Skeletal muscle tissue (tissue), 4 donors: Measurements from ENCODE around the gene MBD4. TPM values are rescaled to one million over a fixed set of nuclear protein-coding genes. Genes with fewer than 3 reads are reported as not detected.
"Not testable (repeated sequence)": the region's sequence is repeated elsewhere in the genome, so short reads cannot be mapped to it uniquely, and the experiment has no call there.

Experiments
- H3K27ac ChIP-seq: one replicate; pipeline ENCODE4 v1.7.0; 2013; ENCODE audit warnings: mild to moderate bottlenecking, low read depth, low read length, inconsistent platforms
- H3K27me3 ChIP-seq, 3 donors: one replicate each; pipeline ENCODE4 v1.7.0; 2013; ENCODE audit warnings: low read length in 3 of 3; ENCODE audit not compliant: control insufficient read depth in 3 of 3, insufficient read depth in 3 of 3
- H3K36me3 ChIP-seq, 3 donors: one replicate each; pipeline ENCODE4 v1.7.0; 2013; ENCODE audit warnings: low read length in 3 of 3; ENCODE audit not compliant: control insufficient read depth in 3 of 3, insufficient read depth in 3 of 3
- H3K4me1 ChIP-seq, 3 donors: one replicate each; pipeline ENCODE4 v1.7.0; 2013; ENCODE audit warnings: low read length in 3 of 3, mild to moderate bottlenecking in 3 of 3; ENCODE audit not compliant: control insufficient read depth in 3 of 3, insufficient read depth in 3 of 3
- H3K4me3 ChIP-seq, 3 donors: one replicate each; pipeline ENCODE4 v1.7.0; 2013; ENCODE audit warnings: low read length in 3 of 3
- H3K9ac ChIP-seq, 3 donors: one replicate each; pipeline ENCODE4 v1.7.0; 2013; ENCODE audit warnings: low read length in 3 of 3, mild to moderate bottlenecking in 3 of 3, moderate library complexity in 2 of 3, low read depth in 1 of 3
- H3K9me3 ChIP-seq, 3 donors: one replicate each; pipeline ENCODE4 v1.7.0; 2013; ENCODE audit warnings: low read length in 3 of 3; ENCODE audit not compliant: control insufficient read depth in 3 of 3
- total RNA-seq: library from RNA; depleted of rRNA; stranded (reverse); fragments of >200 nt; gene quantifications from one replicate; pipeline ENCODE4 v1.2.3, GENCODE V29; 2014
- donor health status: Osteomylitis.

The MBD4 gene
- 7.8 TPM for total RNA-seq

DNA sequence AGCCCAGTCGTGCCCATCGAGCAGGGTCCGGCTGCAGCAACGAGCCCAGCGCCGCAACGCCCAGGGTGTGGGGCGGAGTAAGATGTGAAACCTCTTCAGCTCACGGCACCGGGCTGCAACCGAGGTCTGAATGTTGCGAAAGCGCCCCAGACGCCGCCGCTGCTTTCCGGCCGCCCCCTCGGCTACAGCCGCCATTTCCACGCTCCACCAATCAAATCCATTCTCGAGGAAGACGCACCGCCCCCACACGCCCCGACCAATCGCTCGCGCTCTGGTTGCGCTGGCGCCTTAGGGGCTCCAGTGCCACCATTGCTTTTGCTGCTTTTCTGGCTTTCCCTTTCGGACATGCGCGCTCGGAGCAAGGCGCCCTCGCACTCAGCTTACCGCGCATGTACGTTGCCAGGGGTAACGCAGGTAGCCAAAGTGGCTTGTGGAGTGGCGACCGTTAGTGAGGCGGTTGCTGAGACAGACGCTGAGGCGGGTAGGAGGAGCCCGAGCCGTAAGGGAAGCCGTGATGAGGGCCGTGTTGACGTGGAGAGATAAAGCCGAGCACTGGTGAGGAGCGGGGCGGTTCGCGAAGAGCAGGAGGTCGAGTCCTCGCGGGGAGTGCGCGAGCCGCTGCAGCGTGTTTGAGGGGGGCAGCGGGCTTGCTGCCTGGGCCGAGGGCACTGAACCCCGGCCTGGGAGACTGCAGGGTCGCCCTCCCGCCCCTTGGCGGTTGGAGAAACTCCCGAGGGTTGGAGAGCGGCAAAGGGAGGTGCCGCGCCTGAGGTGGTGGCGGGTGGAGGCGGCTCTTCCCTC lies at the start of gene MBD4, which contains the start of gene IFT122:
Gene MBD4 (minus strand): TSS at position 132 of the 801 bp plus-strand sequence. CDS start 115 bp downstream, at position 17.
Gene IFT122 (plus strand): TSS at position 408 of the 801 bp plus-strand sequence. CDS start 107 bp downstream, at position 515.
- Histone ChIP-seq H3K4me1 (peaks cover 23 to 43% (median 25%) of the 10 kb centered on the region in 3 donors), H3K4me3 (peak within 1 kb of the TSS; percentile 90 to 95 (median 94)), H3K27ac (peak within 1 kb of the TSS; percentile 86), H3K9ac (peak within 1 kb of the TSS; percentile 91 to 93 (median 92)), H3K36me3 (peaks cover 4 to 19% (median 17%) of the 10 kb centered on the region in 3 donors), H3K9me3 (no peaks in the 10 kb centered on the region), H3K27me3 (no peaks in the 10 kb centered on the region)

DNA sequence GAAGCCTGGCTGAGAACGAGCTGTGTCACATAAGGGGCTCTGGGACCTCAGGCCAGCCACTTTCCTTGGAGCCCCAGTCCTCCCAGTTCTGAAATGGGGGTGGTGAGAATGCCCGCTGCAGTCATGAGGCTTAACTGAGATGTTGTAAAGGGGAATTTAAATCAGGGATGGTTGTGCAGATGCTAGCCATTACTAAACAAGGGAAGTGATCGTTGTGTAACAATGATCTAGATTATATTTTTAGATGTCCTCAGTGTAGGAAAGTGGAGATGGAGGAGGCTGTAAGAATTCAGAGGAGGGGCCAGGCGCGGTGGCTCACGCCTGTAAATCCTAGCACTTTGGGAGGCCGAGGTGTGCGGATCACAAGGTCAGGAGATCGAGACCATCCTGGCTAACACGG lies 49.5 kb upstream of the MBD4 start:
- not testable (repeated sequence) for H3K9me3 ChIP-seq, H3K36me3 ChIP-seq, H3K4me3 ChIP-seq, H3K9ac ChIP-seq, H3K27me3 ChIP-seq, H3K27ac ChIP-seq
- peaks cover 34 to 49% (median 34%) of the 10 kb centered on the region in 3 donors for H3K4me1 ChIP-seq

DNA sequence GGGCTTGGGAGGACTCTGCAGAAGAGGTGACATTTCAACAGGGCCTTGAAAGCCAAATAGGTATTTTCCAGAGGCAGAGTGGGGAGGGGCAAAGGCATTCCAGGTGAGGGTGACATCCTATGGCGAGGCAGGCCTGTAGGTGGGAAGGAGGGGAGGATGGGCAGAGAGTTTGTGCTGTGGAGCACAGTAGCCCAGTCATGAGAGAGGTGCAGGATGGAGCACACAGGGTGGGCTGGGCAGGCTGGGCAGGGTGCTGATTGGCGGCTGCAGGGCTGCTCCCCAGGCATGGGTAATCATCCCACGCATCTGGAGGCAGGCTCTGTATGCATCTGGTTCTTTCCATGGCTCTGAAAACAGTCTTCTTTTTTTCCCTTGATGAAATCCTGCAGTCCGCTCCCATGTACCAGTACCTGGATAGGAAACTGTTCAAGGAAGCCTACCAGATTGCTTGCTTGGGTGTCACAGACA lies 48.2 kb upstream of the MBD4 start:
- peak overlapping the region; percentile 70 for H3K27ac ChIP-seq
- H3K4me3 ChIP-seq, H3K9ac ChIP-seq, H3K27me3 ChIP-seq, H3K36me3 ChIP-seq, H3K9me3 ChIP-seq: not testable (repeated sequence)
- peaks cover 34 to 49% (median 34%) of the 10 kb centered on the region in 3 donors for H3K4me1 ChIP-seq

DNA sequence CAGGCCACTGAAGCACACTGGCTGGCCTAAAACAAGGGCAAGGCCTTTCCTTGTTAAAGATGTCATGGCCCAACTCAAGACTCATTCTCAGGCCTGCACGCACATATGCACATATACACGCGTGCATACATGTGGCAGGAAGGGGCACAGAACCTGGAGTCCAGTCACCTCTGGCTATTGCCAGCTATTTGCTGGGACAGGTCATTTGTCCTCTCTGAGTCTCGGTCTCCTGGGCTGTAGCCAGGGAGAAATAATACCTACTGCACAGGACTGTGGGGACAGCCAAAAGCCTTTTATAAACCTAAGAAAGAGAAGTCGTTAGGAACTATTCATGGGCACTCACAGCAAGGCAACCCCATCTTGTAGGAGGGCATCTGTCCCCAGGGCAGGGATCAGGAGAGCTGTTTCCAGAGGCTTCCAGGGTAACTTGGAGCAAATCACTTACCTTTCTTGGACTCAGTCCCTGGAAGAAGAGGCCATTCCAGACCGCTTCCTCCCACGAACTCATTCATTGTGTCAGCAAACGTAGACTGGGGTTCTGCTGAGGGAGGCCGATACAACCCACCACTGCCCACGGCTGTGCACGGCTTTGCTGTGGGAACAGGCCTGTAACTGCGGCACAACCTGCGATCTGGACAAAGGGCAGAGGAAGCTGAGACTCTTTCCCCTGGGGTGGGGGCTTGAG lies 47.6 kb upstream of the MBD4 start:
- Histone ChIP-seq H3K9ac (peak overlapping the region in 2 of 3 donors; percentile 11 to 46), H3K4me3 (no peak overlapping the region), H3K27me3 (no peaks in the 10 kb centered on the region), H3K9me3 (no peaks in the 10 kb centered on the region), H3K36me3 (peaks cover 0 to 5% (median 5%) of the 10 kb centered on the region in 3 donors), H3K4me1 (peaks cover 38 to 52% (median 39%) of the 10 kb centered on the region in 3 donors), H3K27ac (peak overlapping the region; percentile 70)

DNA sequence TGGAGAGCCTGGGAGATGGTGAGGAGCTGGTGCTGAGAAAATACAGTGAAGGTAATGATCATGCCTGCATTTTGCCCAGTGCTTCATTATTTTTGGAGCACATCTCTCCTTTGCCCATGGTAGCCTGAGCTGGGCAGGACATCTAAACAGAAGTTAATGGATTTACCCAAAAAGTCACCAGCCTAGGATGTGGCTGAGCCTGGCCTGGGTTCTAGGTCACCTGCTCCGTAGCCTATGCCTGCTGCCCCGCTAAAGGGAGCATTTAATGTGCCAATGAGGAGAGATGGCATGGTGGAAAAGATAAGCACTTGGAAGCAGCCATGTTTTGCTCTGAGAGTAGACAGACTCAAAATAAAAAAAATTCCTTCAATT lies 46.9 kb upstream of the MBD4 start:
- Histone ChIP-seq H3K27ac (peak overlapping the region; percentile 70), H3K36me3 (peaks cover 0 to 4% (median 2%) of the 10 kb centered on the region in 3 donors), H3K27me3 (no peaks in the 10 kb centered on the region), H3K4me3 (no peak overlapping the region), H3K9ac (peak overlapping the region in 1 of 3 donors; percentile 20), H3K4me1 (peaks cover 45 to 55% (median 45%) of the 10 kb centered on the region in 3 donors), H3K9me3 (no peaks in the 10 kb centered on the region)

DNA sequence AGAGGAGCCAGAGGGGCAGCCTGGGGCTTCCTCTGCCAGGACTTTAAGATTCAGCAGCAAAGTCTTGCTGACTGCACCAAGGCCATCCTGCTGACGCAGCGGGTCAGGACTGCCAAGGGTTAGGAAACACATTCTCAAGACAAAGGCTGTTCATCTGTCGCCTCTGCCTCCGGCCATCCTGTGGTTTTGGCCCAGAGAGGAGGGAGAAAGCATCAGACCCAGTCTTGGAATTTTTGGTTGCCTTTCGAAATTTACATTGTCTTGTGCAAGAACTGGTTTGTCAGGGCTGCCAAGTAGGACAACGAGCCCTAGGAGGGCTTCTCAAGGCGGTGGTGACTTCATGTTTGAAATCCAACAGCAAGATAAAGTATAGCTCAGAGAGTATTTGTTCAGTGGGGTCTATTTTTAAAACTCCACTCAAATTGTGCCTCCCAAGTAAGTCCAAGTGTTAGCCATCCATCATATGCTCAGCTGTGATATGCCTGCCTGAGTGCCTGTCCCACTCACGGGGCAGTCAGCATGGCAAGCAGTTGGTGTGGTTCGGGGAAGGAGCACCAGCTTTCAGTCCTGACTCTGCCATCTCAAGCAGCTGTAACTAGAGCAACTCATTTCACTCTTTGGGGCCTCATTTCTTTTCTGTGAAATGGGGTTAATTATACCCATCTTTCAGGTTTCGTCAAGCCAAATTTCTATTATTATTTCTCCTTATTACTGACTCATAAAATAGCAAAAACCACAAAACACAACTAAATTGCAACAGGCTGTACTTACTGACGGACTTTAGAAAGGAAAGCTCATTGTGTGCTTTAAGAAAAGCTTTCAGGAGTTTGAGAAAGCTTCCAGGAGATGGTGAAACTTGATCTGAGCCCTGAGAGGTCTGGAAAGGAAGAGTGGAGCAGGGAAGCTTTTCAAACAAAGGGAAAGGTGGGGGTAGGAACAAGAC lies 46.2 kb upstream of the MBD4 start:
- Histone ChIP-seq H3K9ac (peak overlapping the region in 1 of 3 donors; percentile 20), H3K27ac (peak overlapping the region; percentile 70), H3K27me3 (no peaks in the 10 kb centered on the region), H3K4me3 (no peak overlapping the region), H3K9me3 (no peaks in the 10 kb centered on the region), H3K4me1 (peaks cover 49 to 55% (median 49%) of the 10 kb centered on the region in 3 donors), H3K36me3 (peaks cover 0 to 2% (median 0%) of the 10 kb centered on the region in 3 donors)

DNA sequence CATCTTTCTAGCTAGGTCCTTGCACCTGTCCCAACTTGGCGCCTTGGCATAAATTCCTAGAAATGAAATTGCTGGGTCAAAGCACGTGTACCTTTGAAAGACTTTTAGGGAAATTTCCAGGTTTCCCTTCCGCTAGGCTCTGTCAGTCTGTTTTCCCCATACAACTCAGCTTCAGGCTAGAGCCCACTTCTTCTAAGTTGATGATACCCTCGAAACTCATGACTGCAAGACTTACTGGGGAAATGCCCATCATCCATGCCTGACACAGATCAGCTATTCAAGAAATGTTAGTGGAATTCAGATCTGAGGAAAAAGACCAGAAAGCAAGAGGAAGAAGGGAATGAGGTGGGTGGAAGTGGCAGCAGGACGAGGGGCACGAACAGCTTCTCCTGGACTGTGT lies 45.4 kb upstream of the MBD4 start:
- H3K4me1 ChIP-seq = peaks cover 42 to 49% (median 44%) of the 10 kb centered on the region in 3 donors
- not testable (repeated sequence) for H3K9ac ChIP-seq

DNA sequence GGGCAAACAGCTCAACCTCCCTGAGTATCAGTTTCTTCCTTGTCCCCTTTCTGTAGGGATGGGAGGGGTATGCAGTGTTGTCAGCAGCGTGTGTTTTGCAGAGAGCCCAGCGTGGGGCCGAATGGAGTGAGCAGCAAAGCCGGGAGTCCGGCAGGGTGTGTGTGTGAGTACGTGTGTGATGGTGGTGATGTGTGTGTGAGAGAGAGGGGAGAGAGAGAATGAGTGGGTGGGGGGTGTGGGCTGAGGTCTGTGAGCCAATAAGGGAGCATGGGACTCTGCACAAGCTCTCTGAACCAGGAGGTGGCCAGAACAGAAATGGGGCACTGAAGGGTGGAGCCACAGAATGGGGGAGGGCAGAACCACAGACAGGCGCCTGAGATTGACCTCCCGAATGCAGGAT lies 44.1 kb upstream of the MBD4 start:
- no peak overlapping the region for H3K9ac ChIP-seq
- no peak overlapping the region for H3K4me3 ChIP-seq
- no peaks in the 10 kb centered on the region for H3K9me3 ChIP-seq
- H3K36me3 ChIP-seq = peaks cover 0 to 8% (median 6%) of the 10 kb centered on the region in 3 donors
- H3K4me1 ChIP-seq = peaks cover 39 to 44% (median 41%) of the 10 kb centered on the region in 3 donors
- H3K27ac ChIP-seq = no peak overlapping the region
- H3K27me3 ChIP-seq = no peaks in the 10 kb centered on the region

More for the DNA sequence above, 45.4 kb upstream of the MBD4 start:
- peak overlapping the region; percentile 70 for H3K27ac ChIP-seq
- not testable (repeated sequence) for H3K27me3 ChIP-seq, H3K9me3 ChIP-seq, H3K36me3 ChIP-seq, H3K4me3 ChIP-seq

DNA sequence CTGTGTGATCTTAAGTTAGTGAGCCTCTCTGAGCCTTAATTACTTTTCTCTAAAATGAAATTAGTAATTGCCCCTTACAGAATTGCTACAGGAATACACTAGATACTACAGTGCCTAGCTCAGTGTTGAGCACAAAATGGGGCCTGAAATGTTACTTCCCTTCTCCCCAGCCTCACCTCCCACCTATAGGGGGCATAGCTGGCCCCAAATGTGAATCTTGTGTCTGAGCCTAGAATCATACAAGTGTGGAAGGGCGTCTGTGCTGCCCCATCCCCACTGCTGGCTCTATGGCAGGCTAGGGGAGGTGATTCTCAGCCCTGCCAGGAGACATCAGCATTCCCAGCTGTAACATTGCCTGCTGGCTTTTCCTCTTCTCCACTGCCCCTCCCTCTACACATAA lies 43.0 kb upstream of the MBD4 start:
- Histone ChIP-seq H3K27me3 (no peaks in the 10 kb centered on the region), H3K36me3 (peaks cover 0 to 10% (median 9%) of the 10 kb centered on the region in 3 donors), H3K4me1 (peaks cover 36 to 39% (median 37%) of the 10 kb centered on the region in 3 donors), H3K27ac (no peak overlapping the region), H3K4me3 (no peak overlapping the region), H3K9ac (no peak overlapping the region), H3K9me3 (no peaks in the 10 kb centered on the region)
